A673 (cell line): Measurements from ENCODE around the gene STUB1. TPM values are rescaled to one million over a fixed set of nuclear protein-coding genes. Genes with fewer than 3 reads are reported as not detected.

Source experiments
- BruUV-seq: library from RNA; stranded (reverse); fragments of 400-500 nt; replicated peaks from 2 replicates; lab custom pipeline; 2021; lab: Mats Ljungman, UMichigan
- CTCF ChIA-PET: fragments of 300-600 bp; sonication (Branson Sonifier 250); formaldehyde crosslinking; loops from one replicate; lab custom pipeline; 2022; ENCODE audit warnings: antibody characterized with exemption; lab: Charles Lee
- POLR2A ChIA-PET: fragments of 300-600 bp; sonication (Branson Sonifier 250); formaldehyde crosslinking; loops from one replicate; lab custom pipeline; 2022; ENCODE audit warnings: antibody characterized with exemption; ENCODE audit not compliant: low non-redundant PET; lab: Charles Lee
- DNase-seq: peaks from one replicate; pipeline ENCODE4 v3.0.0-alpha.2; 2015; ENCODE audit warnings: low spot score
- H3K27ac ChIP-seq: fragments of 200-600 bp; sonication (generic); 2 replicates; pipeline ENCODE4 v1.5.1; 2016; ENCODE audit warnings: mixed run types, low read depth, mild to moderate bottlenecking, mixed read lengths, antibody characterized with exemption, low read length; ENCODE audit not compliant: poor library complexity, severe bottlenecking
- H3K27me3 ChIP-seq: fragments of 200-600 bp; sonication (generic); replicated peaks from 2 replicates; pipeline ENCODE4 v1.6.1; 2017; ENCODE audit warnings: mixed run types, low read depth, mild to moderate bottlenecking, mixed read lengths, antibody characterized with exemption, low read length; ENCODE audit not compliant: insufficient read depth, poor library complexity
- H3K36me3 ChIP-seq: fragments of 200-600 bp; sonication (generic); 2 replicates; pipeline ENCODE4 v1.6.1; 2016; ENCODE audit warnings: mixed run types, mild to moderate bottlenecking, mixed read lengths, antibody characterized with exemption, low read length; ENCODE audit not compliant: insufficient read depth, poor library complexity, severe bottlenecking
- H3K4me1 ChIP-seq: fragments of 200-600 bp; sonication (generic); 2 replicates; pipeline ENCODE4 v1.6.1; 2017; ENCODE audit warnings: mixed run types, mild to moderate bottlenecking, mixed read lengths, antibody characterized with exemption, low read length; ENCODE audit not compliant: insufficient read depth, poor library complexity, severe bottlenecking
- H3K4me3 ChIP-seq: fragments of 200-600 bp; sonication (generic); 2 replicates; pipeline ENCODE4 v1.5.1; 2016; ENCODE audit warnings: low read depth, mixed run types, mild to moderate bottlenecking, mixed read lengths, low read length; ENCODE audit not compliant: poor library complexity, severe bottlenecking
- H3K9me3 ChIP-seq: fragments of 200-600 bp; sonication (generic); 2 replicates; pipeline ENCODE4 v1.6.1; 2016; ENCODE audit warnings: mixed run types, low read depth, mild to moderate bottlenecking, mixed read lengths, antibody characterized with exemption, low read length; ENCODE audit not compliant: poor library complexity, severe bottlenecking
- CTCF ChIP-seq: fragments of 300-800, 200-600 bp; sonication (generic); conservative IDR thresholded peaks from 2 replicates; pipeline ENCODE4 v1.5.1; 2017; ENCODE audit warnings: low read depth, mild to moderate bottlenecking, antibody characterized with exemption, low read length, moderate library complexity, mixed read lengths
- EZH2 ChIP-seq: fragments of 200-600 bp; sonication (generic); IDR thresholded peaks from 2 replicates; pipeline ENCODE4 v1.6.1; 2017; ENCODE audit warnings: borderline replicate concordance, low read depth, mild to moderate bottlenecking, mixed read lengths, antibody characterized with exemption, low read length; ENCODE audit not compliant: poor library complexity, severe bottlenecking
- intact Hi-C: fragments of 100-400 bp; cut with micrococcal nuclease; formaldehyde crosslinking; loops from one replicate; pipeline ENCODE4 v1.10.0; 2022; ENCODE audit not compliant: unreplicated experiment
- total RNA-seq: library from RNA; stranded (reverse); gene quantifications from 2 replicates; pipeline ENCODE4 v1.2.3, GENCODE V29; 2021

Gene STUB1
- total RNA-seq, 1 experiment from 2014 or later, result 88.2 TPM

- CTCF ChIA-PET, result interaction anchor here (0.6 to 1.0 kb wide), 2 partner anchors 11 to 22 kb away, joined by 3 to 10 read pairs; no protein-coding TSS in a partner anchor
- peak overlapping the region; percentile 94 for H3K27ac ChIP-seq
- peaks cover 1% of the 10 kb centered on the region for H3K4me1 ChIP-seq
- TF ChIP-seq CTCF, result no peak
- TF ChIP-seq EZH2, result no peak
- H3K36me3 ChIP-seq, result no peaks in the 10 kb centered on the region
- no peaks in the 10 kb centered on the region for H3K27me3 ChIP-seq
- no peaks in the 10 kb centered on the region for H3K9me3 ChIP-seq
- BruUV-seq, result no TSS peak
- DNase-seq, result no peak
- POLR2A ChIA-PET, result no interaction called here
- H3K4me3 ChIP-seq, result peak overlapping the region; percentile 95
- intact Hi-C loops, result loop anchor here (5.0 kb wide), 1 partner anchor 50 kb away; no protein-coding TSS in a partner anchor
Measured at GRCh38 chr16:637081-638018, 42.9 kb upstream of the STUB1 start.

GRCh38 chr16:638034-638543 is 42.1 kb upstream of the STUB1 start:
- H3K9me3 ChIP-seq, result no peaks in the 10 kb centered on the region
- intact Hi-C loops, result loop anchor here (5.0 kb wide), 1 partner anchor 51 kb away; no protein-coding TSS in a partner anchor
- DNase-seq, result no peak
- TF ChIP-seq EZH2 (no peak), CTCF (no peak)
- H3K27me3 ChIP-seq, result no peaks in the 10 kb centered on the region
- H3K4me3 ChIP-seq, result no peak overlapping the region
- CTCF ChIA-PET, result interaction anchor here (1.0 kb wide), 1 partner anchor 10 kb away, joined by 3 read pairs; no protein-coding TSS in a partner anchor
- POLR2A ChIA-PET, result no interaction called here
- no peaks in the 10 kb centered on the region for H3K36me3 ChIP-seq
- no TSS peak for BruUV-seq
- H3K4me1 ChIP-seq, result peaks cover 9% of the 10 kb centered on the region
- H3K27ac ChIP-seq, result no peak overlapping the region

- intact Hi-C loops, result loop anchor here (5.0 kb wide), 1 partner anchor 52 kb away; no protein-coding TSS in a partner anchor
- DNase-seq, result no peak
- Histone ChIP-seq H3K36me3 (no peaks in the 10 kb centered on the region), H3K4me1 (peaks cover 10% of the 10 kb centered on the region), H3K4me3 (no peak overlapping the region), H3K27me3 (no peaks in the 10 kb centered on the region), H3K27ac (no peak overlapping the region), H3K9me3 (no peaks in the 10 kb centered on the region)
- ChIA-PET CTCF (no interaction called here), POLR2A (no interaction called here)
- BruUV-seq, result no TSS peak
- TF ChIP-seq CTCF (no peak), EZH2 (no peak)
Measured at GRCh38 chr16:638836-639235, 41.4 kb upstream of the STUB1 start.
